NCI-H460 (cell line): Measurements from ENCODE around the gene SCT. TPM values are rescaled to one million over a fixed set of nuclear protein-coding genes. Genes with fewer than 3 reads are reported as not detected.
A peak's percentile ranks its signal among the peaks of the same experiment; 100 is the strongest.

Experiments
- DNase-seq: peaks from one replicate; pipeline ENCODE4 v3.0.0-alpha.2; 2016; ENCODE audit warnings: low read depth; ENCODE audit errors: extremely low read depth
- total RNA-seq: library from RNA; depleted of rRNA; stranded (reverse); fragments of >200 nt; shearing (Covaris generic); gene quantifications from 2 replicates; pipeline ENCODE4 v1.2.3, GENCODE V29; 2014

SCT gene
- total RNA-seq, 1 experiment from 2014 or later = not detected

- no peak for DNase-seq
Observed at GRCh38 chr11:623999-624704, 2.8 kb downstream of the SCT start.

GRCh38 chr11:623349-623869, 3.6 kb downstream of the SCT start:
- DNase-seq = no peak

DNA sequence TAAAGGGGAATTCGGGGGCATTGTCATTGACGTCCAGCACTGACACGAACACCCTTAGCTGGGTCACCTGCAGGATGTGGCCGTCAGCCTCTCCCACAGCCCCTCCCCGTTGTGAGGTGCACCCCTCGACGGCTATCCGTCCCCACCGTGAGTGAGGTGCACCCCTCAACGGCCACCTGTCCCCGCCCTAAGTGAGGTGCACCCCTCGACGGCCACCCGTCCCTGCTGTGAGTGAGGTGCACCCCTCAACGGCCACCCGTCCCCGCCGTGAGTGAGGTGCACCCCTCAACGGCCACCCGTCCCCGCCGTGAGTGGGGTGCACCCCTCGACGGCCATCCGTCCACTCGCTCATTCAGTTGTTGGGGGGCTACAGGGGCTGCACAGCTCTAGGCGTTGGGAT, 5.1 kb downstream of the SCT start:
- no peak for DNase-seq

GRCh38 chr11:620935-621814, 5.8 kb downstream of the SCT start:
- no peak for DNase-seq

GRCh38 chr11:620201-620600, 6.8 kb downstream of the SCT start:
- DNase-seq = no peak

- DNase-seq = no peak
Observed at GRCh38 chr11:619628-620050, 7.3 kb downstream of the SCT start.

DNA sequence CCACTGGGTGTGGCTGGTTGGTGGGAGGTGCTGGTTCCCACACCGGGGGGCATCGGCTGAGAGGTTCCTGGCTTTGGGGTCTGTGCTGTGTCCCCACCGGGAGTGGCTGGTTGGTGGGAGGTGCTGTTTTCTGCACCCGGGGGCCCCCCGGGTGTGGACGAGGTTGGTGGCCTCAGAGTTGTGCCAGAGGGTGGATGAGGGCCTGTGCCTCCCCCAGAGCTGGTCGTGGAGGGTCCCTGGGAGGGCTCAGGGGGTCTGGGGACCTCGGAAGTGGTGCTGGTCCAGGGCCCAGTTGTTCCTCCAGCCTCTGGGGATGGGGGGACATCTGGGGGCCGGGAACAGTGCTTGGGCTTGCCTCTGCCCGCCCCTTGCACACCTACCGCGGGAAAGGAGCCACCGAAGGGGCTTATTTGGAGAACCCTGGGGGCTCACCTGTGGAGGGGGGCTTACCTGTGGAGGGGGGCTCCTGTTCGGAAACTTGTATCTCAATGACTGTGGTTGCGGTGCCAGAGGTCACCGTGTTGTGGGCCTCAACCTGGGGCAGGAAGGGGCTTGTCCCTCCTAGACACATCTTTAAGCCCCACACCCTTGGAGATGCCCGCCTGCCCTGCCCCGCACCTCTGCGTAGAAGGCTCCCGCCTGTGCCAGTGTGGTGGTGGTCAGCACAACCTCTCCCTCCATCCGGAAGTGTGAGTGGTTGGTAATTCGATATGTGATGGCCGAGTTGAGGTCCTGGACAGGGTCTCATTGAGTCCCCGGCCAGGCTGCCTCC, 7.9 kb downstream of the SCT start:
- no peak for DNase-seq

DNA sequence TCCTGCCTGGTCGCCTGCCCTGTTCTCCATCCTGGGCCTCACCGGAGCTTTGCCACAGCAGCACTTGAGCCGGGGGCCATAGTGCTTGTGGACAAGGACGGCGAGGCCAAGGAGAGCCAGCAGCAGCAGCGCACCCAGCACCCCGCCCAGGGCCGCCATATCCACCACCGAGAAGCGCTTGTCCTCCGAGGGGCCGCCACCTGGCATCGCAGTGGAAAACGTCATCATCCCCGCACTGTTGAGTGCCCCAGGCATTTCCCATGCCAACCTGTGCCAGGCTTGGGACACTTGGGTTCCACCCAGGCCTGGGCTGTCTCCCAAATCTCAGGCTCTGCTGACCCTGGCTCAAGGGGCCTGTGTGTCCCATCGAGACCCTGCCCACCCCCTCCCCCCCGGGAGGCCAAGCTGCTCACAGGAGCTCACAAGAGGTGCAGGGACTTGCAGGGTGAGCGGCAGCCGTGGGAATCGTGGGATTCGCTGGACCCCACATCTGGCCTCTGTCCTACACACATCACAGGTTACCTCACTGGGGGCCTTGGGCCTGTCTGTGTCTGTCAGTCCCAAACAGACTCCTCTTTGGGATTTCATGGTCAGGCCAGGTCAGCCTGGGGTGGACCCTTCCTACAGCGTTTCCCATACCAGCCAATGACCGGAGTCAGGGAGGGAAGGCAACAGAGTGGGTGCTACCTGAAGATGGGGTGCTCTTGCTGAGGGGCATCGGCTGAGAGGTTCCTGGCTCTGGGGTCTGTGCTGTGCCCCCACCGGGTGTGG, 8.9 kb downstream of the SCT start:
- DNase-seq = no peak

GRCh38 chr11:617199-617911, 9.6 kb downstream of the SCT start:
- DNase-seq = no peak

DNA sequence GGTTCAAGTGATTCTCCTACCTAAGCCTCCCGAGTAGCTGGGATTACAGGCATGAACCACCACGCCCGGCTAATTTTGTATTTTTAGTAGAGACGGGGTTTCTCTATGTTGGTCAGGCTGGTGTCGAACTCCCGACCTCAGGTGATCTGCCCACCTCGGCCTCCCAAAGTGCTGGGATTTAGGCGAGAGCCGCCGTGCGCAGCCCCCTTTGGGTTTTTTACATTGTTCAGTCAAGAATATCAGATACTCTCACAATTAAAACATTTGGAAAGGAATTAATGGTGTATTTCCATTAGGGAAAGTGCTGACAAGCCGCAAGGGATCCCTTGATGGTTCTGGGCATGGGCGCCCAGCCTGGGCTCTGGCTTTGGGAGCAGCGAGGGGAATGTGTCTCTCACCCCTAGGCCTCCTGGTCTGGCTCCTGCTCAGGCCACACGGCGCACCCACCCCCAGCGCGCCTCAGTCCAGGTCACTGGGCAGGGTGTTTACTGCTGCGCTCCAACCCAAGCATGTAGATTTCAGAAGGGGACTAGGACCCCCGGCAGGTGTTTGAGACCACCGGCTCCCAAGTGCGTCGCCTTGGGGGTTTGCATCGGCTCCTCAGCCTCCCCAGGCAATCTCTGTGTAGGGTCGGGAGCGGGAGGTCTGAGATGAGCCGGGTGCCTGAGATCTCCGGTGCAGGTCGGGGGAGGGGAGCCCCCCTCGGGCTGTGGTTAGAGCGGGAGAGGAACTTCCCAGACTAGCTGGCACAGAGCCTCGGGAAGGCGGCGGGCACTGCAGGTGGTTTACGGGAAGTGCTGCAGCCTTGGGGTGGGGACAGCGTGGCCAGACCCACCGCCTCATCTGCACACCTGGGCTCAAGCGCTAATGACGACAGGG, 10.4 kb downstream of the SCT start:
- no peak for DNase-seq

DNA sequence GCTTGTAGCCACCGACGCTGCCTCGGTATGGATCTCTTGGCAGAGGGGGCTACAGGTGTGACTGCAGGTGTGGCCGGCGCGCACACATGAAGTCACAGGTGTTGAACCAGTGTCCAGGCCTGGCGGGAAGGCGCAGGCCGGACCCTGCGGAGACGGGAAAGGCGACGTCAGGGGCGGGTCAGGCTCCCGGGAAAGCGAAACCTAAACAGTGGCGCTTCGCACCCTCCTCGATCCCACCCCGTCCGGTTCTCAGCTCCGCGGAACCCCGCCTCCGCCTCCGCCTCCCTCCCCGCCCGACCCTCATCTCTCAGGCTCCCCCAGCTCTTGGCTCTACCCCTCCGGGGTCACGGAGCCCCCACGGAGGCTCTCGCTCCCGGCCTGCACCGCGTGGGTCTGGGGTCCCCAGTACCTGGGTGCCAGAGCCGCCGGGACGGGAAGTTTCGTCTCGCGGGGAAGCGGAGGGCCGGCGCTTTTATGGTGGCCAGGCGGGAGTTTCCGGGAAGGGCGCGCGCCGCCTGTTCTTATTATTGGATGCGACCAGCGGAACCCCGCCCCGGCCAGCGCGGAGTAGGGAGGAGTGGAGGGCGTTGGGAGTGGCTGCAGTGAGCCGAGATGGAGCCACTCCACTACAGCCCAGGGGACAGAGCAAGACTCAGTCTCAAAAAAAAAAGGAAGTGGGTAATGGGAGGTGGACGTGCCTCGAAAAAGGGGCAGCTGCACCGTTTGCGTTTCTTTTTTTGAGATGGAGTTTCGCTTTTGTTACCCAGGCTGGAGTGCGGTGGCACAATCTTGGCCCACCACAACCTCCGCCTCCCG, 11.3 kb downstream of the SCT start, which contains the start of gene IRF7:
TSS of gene IRF7 (minus strand) at position 447 of the 816 bp plus-strand sequence. CDS start 586 bp downstream, outside the sequence.
- DNase-seq = peak; percentile 79

GRCh38 chr11:614623-615503, 12.1 kb downstream of the SCT start:
- DNase-seq = no peak

- no peak for DNase-seq
Observed at GRCh38 chr11:614021-614622, 12.9 kb downstream of the SCT start.

DNA sequence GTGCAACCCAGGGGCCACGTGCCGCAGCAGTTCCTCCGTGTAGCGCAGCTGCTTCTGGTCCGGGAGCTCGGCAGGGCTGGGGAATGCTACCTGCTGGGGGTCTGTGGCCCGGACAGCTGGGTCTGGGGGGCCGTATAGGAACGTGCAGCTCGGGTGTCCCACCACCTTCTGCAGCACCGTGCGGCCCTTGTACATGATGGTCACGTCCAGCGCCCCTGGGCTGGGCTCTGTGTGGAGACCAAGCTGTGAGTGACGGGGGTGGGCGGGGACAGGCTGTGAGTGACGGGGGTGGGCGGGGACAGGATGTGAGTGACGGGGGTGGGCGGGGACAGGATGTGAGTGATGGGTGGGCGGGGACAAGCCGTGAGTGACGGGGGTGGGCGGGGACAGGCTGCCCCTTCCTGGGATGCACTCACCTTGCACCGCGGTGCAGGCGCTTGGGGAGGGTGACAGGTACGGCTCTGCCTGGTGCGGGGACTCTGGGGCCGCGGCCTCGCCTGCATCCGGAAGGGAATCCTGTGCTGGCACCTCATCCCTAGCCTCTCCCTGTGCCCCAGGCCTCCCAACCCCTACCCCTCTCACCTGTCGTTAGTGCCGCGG, 13.5 kb downstream of the SCT start:
- DNase-seq = no peak

DNA sequence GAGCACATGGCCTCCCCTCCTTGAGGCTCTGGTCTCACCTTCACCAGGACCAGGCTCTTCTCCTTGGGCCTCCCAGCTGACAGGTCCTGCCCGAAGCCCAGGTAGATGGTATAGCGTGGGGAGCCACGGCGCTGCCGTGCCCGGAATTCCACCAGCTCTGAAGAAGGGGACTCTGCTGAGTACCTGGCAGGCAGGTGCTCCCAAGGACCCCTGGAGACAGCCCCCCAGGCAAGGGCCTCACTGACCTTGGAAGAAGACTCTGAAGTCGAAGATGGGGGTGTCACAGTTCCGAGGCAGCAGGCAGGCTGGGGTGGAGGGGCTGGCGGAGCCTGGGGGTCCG, 14.1 kb downstream of the SCT start:
- DNase-seq = no peak
